Esophagus squamous epithelium (tissue), 4 donors: ENCODE measurements around the gene CDCA8.

ENCODE experiments used
- POLR2A ChIP-seq, 4 donors: fragments of 450-650 bp; IDR thresholded peaks; one replicate each; pipeline ENCODE4 v1.6.1; 2017; ENCODE audit warnings: antibody characterized with exemption in 4 of 4, mild to moderate bottlenecking in 4 of 4, moderate library complexity in 3 of 4
- TF ChIP-seq, protein P1 (sequence below), 6 experiments: fragments of 450-650 bp in 4 of 6; fragments of 200-600 bp in 2 of 6; sonication (generic) in 2 of 6; IDR thresholded peaks; one replicate each; pipeline ENCODE4 v1.5.1; 2016 to 2019; ENCODE audit warnings: antibody characterized with exemption in 6 of 6, mild to moderate bottlenecking in 4 of 6, moderate library complexity in 4 of 6

DNA sequence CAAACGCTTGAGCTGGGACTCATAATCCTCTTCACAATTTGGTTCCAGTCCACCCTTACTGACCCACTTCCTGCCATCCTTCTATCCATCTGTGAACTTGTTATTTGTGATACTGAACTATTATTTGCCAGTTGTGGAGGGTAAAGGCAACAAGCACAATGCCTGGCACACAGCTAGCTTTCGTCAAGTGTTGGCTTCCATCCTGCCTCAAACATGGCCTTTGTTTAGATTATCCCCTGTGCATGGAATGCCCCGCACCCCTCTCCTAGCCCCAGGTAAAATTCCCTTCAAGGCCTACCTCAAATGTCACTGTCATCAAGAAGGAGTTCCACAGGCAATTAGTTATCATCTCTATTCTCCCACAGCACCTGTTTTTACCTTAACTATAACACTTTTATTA is 11.4 kb upstream of the CDCA8 start:
- no peak for TF ChIP-seq POLR2A (IDR thresholded peaks at IDR 0.05)
- TF ChIP-seq, protein P1, sequence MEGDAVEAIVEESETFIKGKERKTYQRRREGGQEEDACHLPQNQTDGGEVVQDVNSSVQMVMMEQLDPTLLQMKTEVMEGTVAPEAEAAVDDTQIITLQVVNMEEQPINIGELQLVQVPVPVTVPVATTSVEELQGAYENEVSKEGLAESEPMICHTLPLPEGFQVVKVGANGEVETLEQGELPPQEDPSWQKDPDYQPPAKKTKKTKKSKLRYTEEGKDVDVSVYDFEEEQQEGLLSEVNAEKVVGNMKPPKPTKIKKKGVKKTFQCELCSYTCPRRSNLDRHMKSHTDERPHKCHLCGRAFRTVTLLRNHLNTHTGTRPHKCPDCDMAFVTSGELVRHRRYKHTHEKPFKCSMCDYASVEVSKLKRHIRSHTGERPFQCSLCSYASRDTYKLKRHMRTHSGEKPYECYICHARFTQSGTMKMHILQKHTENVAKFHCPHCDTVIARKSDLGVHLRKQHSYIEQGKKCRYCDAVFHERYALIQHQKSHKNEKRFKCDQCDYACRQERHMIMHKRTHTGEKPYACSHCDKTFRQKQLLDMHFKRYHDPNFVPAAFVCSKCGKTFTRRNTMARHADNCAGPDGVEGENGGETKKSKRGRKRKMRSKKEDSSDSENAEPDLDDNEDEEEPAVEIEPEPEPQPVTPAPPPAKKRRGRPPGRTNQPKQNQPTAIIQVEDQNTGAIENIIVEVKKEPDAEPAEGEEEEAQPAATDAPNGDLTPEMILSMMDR (IDR thresholded peaks at IDR 0.05) = no peak
